T-helper 1 cell treated with Interleukin-12 subunit alpha and Interleukin-12 subunit beta and Interleukin-4 antibody, amounts not matched to agents 30 ng/mL and 1 ng/mL, for 36 hours (primary cell): Measurements from ENCODE around the gene WNT3. TPM values are rescaled to one million over a fixed set of nuclear protein-coding genes. Genes with fewer than 3 reads are reported as not detected.
"Not testable (repeated sequence)": the region's sequence is repeated elsewhere in the genome, so short reads cannot be mapped to it uniquely, and the experiment has no call there.

Source experiments
- intact Hi-C: fragments of 100-400 bp; cut with micrococcal nuclease; formaldehyde crosslinking; loops from one replicate; pipeline ENCODE4 v1.15.1; 2024
- total RNA-seq: library from RNA; stranded (reverse); gene quantifications from 2 replicates; pipeline ENCODE4 v1.2.3, GENCODE V29; 2022

Gene WNT3
- total RNA-seq, 1 donor from 2014 or later, result not detected

- intact Hi-C loops, result loop anchor here (10.0 kb wide), 1 partner anchor 65 kb away; no protein-coding TSS in a partner anchor
Observed at GRCh38 chr17:46769531-46770438, 48.7 kb downstream of the WNT3 start.

- intact Hi-C loops, result not testable (repeated sequence)
Observed at GRCh38 chr17:46768896-46769295, 49.6 kb downstream of the WNT3 start.

- intact Hi-C loops, result no loop called here
Observed at GRCh38 chr17:46768540-46768870, 50.0 kb downstream of the WNT3 start.

GRCh38 chr17:46766493-46767491 is 51.7 kb downstream of the WNT3 start:
- intact Hi-C loops, result no loop called here

GRCh38 chr17:46765453-46765852 is 53.0 kb downstream of the WNT3 start:
- intact Hi-C loops, result no loop called here

GRCh38 chr17:46764709-46765401 is 53.6 kb downstream of the WNT3 start:
- intact Hi-C loops, result no loop called here

- intact Hi-C loops, result no loop called here
Observed at GRCh38 chr17:46764000-46764708, 54.3 kb downstream of the WNT3 start.

- intact Hi-C loops, result no loop called here
Observed at GRCh38 chr17:46763416-46763815, 55.1 kb downstream of the WNT3 start.

GRCh38 chr17:46759141-46759540 is 59.4 kb downstream of the WNT3 start:
- intact Hi-C loops, result no loop called here

- intact Hi-C loops, result no loop called here
Observed at GRCh38 chr17:46758614-46759013, 59.9 kb downstream of the WNT3 start.

- intact Hi-C loops, result not testable (repeated sequence)
Observed at GRCh38 chr17:46757588-46757987, 60.9 kb downstream of the WNT3 start.

GRCh38 chr17:46756861-46757260 is 61.6 kb downstream of the WNT3 start:
- intact Hi-C loops, result no loop called here

GRCh38 chr17:46756081-46756735 is 62.3 kb downstream of the WNT3 start:
- intact Hi-C loops, result no loop called here

GRCh38 chr17:46753776-46754175 is 64.7 kb downstream of the WNT3 start:
- intact Hi-C loops, result no loop called here

GRCh38 chr17:46751425-46751824 is 67.1 kb downstream of the WNT3 start:
- intact Hi-C loops, result no loop called here

- intact Hi-C loops, result no loop called here
Observed at GRCh38 chr17:46745376-46745775, 73.1 kb downstream of the WNT3 start.

GRCh38 chr17:46744441-46744840 is 74.1 kb downstream of the WNT3 start:
- intact Hi-C loops, result no loop called here

GRCh38 chr17:46742565-46743270 is 75.8 kb downstream of the WNT3 start:
- intact Hi-C loops, result no loop called here

GRCh38 chr17:46741122-46741730 is 77.3 kb downstream of the WNT3 start:
- intact Hi-C loops, result no loop called here
